Measurements from ENCODE around the gene WDR18. TPM values are rescaled to one million over a fixed set of nuclear protein-coding genes. Genes with fewer than 3 reads are reported as not detected.

Gene WDR18
- total RNA-seq, 1 donor from 2014 or later = 29.2 TPM

DNA sequence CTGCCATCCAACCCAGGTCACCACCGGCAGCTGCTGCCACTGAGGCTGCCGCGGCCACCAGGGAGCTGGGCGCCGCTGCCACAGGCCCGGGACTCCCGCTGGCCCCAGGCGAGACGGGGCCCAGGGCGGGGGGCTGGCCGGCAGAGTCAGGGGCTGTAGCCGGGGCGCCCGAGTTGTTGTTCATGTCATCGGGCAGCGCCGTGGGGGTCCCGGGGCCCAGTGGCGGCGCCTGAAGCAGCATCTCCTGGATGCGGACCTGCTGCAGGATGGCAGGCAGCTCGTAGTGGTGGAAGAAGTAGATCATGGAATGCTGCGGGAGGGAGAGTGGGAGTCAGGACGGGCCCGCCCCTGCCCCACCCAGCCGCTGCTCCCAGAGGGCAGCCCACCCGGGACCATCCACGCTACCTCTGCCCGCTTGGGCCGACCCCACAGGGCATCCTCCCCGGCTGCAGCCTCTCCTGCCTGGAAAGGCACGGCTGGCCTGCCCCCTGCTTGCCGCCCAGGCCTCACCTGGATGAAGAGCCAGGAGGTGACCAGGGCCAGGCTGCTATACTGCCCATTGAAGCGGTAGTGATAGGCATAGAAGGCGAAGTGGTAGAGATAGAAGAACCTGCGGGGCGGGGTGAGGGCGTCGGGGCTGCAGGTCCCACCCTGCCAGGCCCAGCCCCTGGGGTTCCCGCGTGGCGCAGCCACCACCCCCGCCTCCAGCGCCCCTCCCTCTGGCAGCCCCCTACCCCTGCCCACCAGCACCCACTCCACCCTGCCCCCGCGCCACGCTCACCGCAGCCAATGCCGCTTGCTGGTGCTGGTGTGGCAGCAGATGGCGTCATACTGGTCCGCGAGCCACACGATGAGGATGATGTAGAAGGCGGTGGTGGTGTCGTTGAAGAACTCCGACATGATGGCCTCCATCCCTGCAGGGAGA is 26.7 kb downstream of the WDR18 start:
- no peaks in the 10 kb centered on the region for H3K27me3 ChIP-seq (ENCODE audit: low read depth)
- ATAC-seq (no peak), DNase-seq (no peak)
- TF ChIP-seq, protein P1, sequence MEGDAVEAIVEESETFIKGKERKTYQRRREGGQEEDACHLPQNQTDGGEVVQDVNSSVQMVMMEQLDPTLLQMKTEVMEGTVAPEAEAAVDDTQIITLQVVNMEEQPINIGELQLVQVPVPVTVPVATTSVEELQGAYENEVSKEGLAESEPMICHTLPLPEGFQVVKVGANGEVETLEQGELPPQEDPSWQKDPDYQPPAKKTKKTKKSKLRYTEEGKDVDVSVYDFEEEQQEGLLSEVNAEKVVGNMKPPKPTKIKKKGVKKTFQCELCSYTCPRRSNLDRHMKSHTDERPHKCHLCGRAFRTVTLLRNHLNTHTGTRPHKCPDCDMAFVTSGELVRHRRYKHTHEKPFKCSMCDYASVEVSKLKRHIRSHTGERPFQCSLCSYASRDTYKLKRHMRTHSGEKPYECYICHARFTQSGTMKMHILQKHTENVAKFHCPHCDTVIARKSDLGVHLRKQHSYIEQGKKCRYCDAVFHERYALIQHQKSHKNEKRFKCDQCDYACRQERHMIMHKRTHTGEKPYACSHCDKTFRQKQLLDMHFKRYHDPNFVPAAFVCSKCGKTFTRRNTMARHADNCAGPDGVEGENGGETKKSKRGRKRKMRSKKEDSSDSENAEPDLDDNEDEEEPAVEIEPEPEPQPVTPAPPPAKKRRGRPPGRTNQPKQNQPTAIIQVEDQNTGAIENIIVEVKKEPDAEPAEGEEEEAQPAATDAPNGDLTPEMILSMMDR (IDR thresholded peaks at IDR 0.05) = no peak
- H3K4me1 ChIP-seq = peaks cover 18% of the 10 kb centered on the region
- H3K9me3 ChIP-seq = no peaks in the 10 kb centered on the region
- peaks cover 49% of the 10 kb centered on the region for H3K36me3 ChIP-seq
- intact Hi-C loops (cut with DNase I) = no loop called here
- no peak overlapping the region for H3K4me3 ChIP-seq
- H3K27ac ChIP-seq = no peak overlapping the region

DNA sequence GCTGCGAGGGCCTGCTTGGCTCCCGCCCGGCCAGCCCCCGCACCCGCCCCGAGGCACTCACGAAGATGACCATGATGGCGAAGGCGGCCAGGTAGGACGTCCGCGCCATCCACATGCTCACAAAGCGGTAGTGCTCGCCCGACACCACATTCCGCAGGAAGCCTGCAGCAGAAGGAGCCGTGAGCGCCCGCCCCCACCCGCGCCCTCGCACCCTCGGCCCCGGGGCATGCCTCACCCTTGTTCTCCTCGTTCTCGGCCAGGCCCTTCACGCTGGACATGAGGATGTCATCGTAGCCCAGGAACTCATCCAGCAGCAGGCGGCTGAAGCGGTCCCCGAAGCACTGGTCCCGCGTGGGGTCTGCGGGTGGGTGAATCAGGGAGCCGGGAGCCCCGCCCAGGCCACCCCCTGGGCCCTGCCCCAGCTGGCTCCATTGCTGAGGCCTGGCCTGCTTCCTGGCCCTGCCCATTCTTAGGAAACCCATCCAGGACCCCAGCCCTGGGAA is 27.7 kb downstream of the WDR18 start:
- intact Hi-C loops (cut with DNase I) = no loop called here
- Histone ChIP-seq H3K27me3 (ENCODE audit: low read depth) (no peaks in the 10 kb centered on the region), H3K4me1 (peaks cover 28% of the 10 kb centered on the region), H3K36me3 (peaks cover 49% of the 10 kb centered on the region), H3K9me3 (no peaks in the 10 kb centered on the region), H3K4me3 (no peak overlapping the region), H3K27ac (no peak overlapping the region)
- ATAC-seq (no peak), DNase-seq (no peak)
- TF ChIP-seq, protein P1 (IDR thresholded peaks at IDR 0.05) = no peak

DNA sequence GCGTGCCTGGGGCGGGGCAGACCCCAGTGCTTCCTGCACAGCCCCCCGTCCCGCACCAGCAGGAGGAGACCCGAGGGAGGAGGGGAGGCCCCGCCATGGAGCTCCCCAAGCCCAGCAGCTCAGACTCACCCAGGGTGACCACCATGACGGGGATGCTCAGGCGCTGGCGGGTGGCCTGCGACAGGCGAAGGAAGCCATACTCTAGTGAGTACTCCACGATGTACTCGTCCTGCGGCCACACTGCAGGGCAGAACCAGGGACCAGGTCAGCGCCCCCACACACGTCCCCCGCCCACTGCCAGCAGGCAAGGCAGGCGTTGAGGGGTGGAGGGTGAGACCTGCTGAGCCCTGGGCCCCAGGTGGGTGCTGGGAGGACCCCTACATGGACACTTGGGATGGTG is 28.2 kb downstream of the WDR18 start:
- ATAC-seq (no peak), DNase-seq (no peak)
- Histone ChIP-seq H3K27ac (no peak overlapping the region), H3K9me3 (no peaks in the 10 kb centered on the region), H3K4me3 (no peak overlapping the region), H3K4me1 (peaks cover 33% of the 10 kb centered on the region), H3K27me3 (ENCODE audit: low read depth) (no peaks in the 10 kb centered on the region), H3K36me3 (peaks cover 49% of the 10 kb centered on the region)
- intact Hi-C loops (cut with DNase I) = no loop called here
- TF ChIP-seq, protein P1 (IDR thresholded peaks at IDR 0.05) = no peak

DNA sequence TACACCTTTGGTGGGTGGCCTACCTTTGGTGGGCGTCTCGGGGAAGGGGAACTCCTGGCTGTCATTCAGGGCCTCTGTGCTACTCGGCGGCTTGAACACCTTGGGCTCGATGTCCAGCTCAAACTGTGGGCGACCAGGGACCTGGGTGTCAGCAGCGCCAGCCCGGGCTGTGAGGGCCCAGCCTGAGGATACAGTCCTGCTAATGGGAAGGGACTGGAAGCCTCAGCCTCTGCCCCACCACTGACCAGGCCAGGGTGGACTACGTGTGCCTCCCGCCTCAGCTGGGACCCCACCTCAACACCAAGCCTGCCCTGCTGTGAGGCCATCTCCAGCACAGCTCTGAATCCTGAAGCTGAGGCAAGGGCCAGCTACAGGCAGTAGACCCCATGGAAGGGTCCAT is 29.1 kb downstream of the WDR18 start:
- no peak for DNase-seq
- H3K27ac ChIP-seq = no peak overlapping the region
- H3K27me3 ChIP-seq (ENCODE audit: low read depth) = no peaks in the 10 kb centered on the region
- H3K36me3 ChIP-seq = peaks cover 52% of the 10 kb centered on the region
- TF ChIP-seq, protein P1 (IDR thresholded peaks at IDR 0.05) = no peak
- no peaks in the 10 kb centered on the region for H3K9me3 ChIP-seq
- ATAC-seq = no peak
- peaks cover 42% of the 10 kb centered on the region for H3K4me1 ChIP-seq
- H3K4me3 ChIP-seq = no peak overlapping the region
- intact Hi-C loops (cut with DNase I) = no loop called here

DNA sequence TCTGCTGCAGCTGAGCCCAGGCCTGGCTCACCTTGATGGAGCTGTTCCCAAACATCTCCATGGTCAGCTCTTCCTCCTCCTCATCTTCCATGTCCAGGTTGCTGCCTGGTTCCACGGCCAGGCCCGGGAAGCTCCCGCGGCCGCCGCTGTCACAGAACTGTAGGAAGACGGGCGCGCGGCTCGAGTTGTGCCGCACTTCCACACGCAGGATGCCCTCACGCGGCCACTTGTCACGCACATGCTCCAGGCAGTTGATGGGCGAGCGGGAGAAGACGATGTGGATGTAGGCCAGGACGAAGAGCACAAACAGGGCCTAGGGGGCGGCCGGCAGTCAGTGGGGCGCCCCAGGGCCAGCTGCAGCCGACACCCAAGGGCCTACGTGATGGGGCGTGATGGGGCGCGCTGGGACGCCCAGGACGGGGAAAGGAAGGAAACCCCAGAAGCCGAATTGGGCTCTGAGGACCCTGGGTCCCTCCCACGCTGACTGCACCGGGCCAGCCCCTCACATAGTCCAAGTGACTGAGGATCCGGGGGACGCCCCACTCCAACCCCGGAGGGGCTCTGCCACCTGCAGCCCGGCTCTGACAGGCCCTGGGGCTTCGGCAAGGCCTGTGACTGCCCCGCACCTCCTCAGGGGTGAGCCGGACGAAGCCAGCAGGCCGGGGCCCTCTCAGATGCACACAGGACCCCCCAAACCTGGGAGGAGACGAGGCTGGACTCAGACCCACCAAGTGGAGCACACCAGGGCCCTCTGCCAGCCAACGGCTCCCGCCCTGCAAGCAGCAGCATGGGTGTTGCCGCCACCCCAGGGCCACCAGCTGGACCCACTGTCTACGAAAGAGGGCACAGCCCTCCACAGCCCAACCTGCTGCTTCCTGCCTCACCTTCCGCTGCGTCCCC is 30.3 kb downstream of the WDR18 start:
- no peak for DNase-seq
- intact Hi-C loops (cut with DNase I) = no loop called here

More for the DNA sequence above, 30.3 kb downstream of the WDR18 start:
- no peaks in the 10 kb centered on the region for H3K9me3 ChIP-seq
- peaks cover 51% of the 10 kb centered on the region for H3K36me3 ChIP-seq
- H3K4me3 ChIP-seq = no peak overlapping the region
- TF ChIP-seq, protein P1 (IDR thresholded peaks at IDR 0.05) = no peak
- no peak overlapping the region for H3K27ac ChIP-seq
- H3K27me3 ChIP-seq (ENCODE audit: low read depth) = no peaks in the 10 kb centered on the region
- peaks cover 54% of the 10 kb centered on the region for H3K4me1 ChIP-seq
- ATAC-seq = no peak

Data from lower lobe of right lung (tissue), 2 donors.